Prostate gland (tissue), 2 donors: Measurements from ENCODE around the gene CAPRIN2.

Experiments
- POLR2A ChIP-seq: fragments of 450-650 bp; IDR thresholded peaks from one replicate; pipeline ENCODE4 v1.6.1; 2016; ENCODE audit warnings: antibody characterized with exemption, mild to moderate bottlenecking
- POLR2AphosphoS5 ChIP-seq: sonication (generic); formaldehyde crosslinking; IDR thresholded peaks from one replicate; pipeline ENCODE4 v1.6.1; 2017; ENCODE audit warnings: antibody characterized with exemption
- TF ChIP-seq, protein P1 (sequence below), 4 experiments: fragments of 200-600 bp in 2 of 4; fragments of 450-650 bp in 2 of 4; sonication (generic) in 2 of 4; IDR thresholded peaks; 1 replicate in 3 of 4; 2 replicates in 1 of 4; pipeline ENCODE4 v1.5.1; 2016 to 2019; ENCODE audit warnings: antibody characterized with exemption in 4 of 4, mild to moderate bottlenecking in 2 of 4, moderate library complexity in 2 of 4

GRCh38 chr12:30796891-30797371 is 42.2 kb upstream of the CAPRIN2 start:
- TF ChIP-seq, protein P1, sequence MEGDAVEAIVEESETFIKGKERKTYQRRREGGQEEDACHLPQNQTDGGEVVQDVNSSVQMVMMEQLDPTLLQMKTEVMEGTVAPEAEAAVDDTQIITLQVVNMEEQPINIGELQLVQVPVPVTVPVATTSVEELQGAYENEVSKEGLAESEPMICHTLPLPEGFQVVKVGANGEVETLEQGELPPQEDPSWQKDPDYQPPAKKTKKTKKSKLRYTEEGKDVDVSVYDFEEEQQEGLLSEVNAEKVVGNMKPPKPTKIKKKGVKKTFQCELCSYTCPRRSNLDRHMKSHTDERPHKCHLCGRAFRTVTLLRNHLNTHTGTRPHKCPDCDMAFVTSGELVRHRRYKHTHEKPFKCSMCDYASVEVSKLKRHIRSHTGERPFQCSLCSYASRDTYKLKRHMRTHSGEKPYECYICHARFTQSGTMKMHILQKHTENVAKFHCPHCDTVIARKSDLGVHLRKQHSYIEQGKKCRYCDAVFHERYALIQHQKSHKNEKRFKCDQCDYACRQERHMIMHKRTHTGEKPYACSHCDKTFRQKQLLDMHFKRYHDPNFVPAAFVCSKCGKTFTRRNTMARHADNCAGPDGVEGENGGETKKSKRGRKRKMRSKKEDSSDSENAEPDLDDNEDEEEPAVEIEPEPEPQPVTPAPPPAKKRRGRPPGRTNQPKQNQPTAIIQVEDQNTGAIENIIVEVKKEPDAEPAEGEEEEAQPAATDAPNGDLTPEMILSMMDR (IDR thresholded peaks at IDR 0.05): no peak
- TF ChIP-seq POLR2A (no peak), POLR2AphosphoS5 (no peak)
